ENCODE measurements around the gene MEGF11. TPM values are rescaled to one million over a fixed set of nuclear protein-coding genes. Genes with fewer than 3 reads are reported as not detected.

MEGF11 gene
- total RNA-seq, 4 donors from 2014 or later, result 0.23 to 0.33 TPM; not detected in 2

- Histone ChIP-seq H3K36me3 (no peaks in the 10 kb centered on the region), H3K9me3 (no peaks in the 10 kb centered on the region), H3K27ac (replicated peaks in 1 of 4) (no peak overlapping the region), H3K27me3 (peaks cover 0 to 40% (median 0%) of the 10 kb centered on the region in 4 donors), H3K4me3 (no peak overlapping the region), H3K4me1 (no peaks in the 10 kb centered on the region)
- WGBS, result 74% methylated on average over 10 of the region's 13 CpGs
- no peak for DNase-seq (ENCODE audit: extremely low spot score)
- intact Hi-C loops (cut with DNase I), result no loop called here
- TF ChIP-seq CTCF (IDR thresholded peaks at IDR 0.05), result no peak
- no peak for TF ChIP-seq EP300 (IDR thresholded peaks at IDR 0.05)
- TF ChIP-seq POLR2A (IDR thresholded peaks at IDR 0.05; ENCODE audit: low read depth), result no peak
- no peak for TF ChIP-seq POLR2AphosphoS5 (IDR thresholded peaks at IDR 0.05)
Measured at GRCh38 chr15:66171841-66172240, 81.7 kb downstream of the MEGF11 start.

GRCh38 chr15:66170716-66171115 is 82.8 kb downstream of the MEGF11 start:
- 70% methylated on average over 5 of the region's 5 CpGs for WGBS
- Histone ChIP-seq H3K36me3 (no peaks in the 10 kb centered on the region), H3K27ac (replicated peaks in 1 of 4) (no peak overlapping the region), H3K27me3 (peaks cover 0 to 40% (median 0%) of the 10 kb centered on the region in 4 donors), H3K4me1 (no peaks in the 10 kb centered on the region), H3K9me3 (no peaks in the 10 kb centered on the region), H3K4me3 (no peak overlapping the region)
- TF ChIP-seq EP300 (IDR thresholded peaks at IDR 0.05) (no peak), POLR2A (IDR thresholded peaks at IDR 0.05; ENCODE audit: low read depth) (no peak), CTCF (IDR thresholded peaks at IDR 0.05) (no peak), POLR2AphosphoS5 (IDR thresholded peaks at IDR 0.05) (no peak)
- DNase-seq (ENCODE audit: extremely low spot score), result no peak
- intact Hi-C loops (cut with DNase I), result no loop called here

DNA sequence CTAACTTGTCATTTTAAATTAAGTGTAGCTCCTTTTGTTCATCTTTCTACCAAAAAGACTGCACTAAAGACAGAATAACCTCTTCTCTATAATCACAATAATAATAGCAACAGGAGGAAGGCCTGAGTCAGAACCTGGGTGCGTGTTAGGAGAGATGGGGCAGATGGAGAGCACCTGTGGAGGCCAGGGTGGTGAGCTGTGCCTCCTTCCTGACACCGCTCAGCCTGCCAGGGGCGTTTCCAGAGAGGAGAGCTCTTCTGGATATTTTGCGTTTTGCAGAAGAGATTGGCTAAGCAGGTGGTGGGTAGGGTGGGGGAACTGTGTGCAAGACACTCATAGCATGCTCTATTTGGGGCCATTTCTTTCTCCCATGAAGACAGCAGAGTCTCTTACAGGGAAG is 83.5 kb downstream of the MEGF11 start:
- TF ChIP-seq POLR2A (IDR thresholded peaks at IDR 0.05; ENCODE audit: low read depth) (no peak), CTCF (IDR thresholded peaks at IDR 0.05) (no peak), POLR2AphosphoS5 (IDR thresholded peaks at IDR 0.05) (no peak), EP300 (IDR thresholded peaks at IDR 0.05) (no peak)

DNA sequence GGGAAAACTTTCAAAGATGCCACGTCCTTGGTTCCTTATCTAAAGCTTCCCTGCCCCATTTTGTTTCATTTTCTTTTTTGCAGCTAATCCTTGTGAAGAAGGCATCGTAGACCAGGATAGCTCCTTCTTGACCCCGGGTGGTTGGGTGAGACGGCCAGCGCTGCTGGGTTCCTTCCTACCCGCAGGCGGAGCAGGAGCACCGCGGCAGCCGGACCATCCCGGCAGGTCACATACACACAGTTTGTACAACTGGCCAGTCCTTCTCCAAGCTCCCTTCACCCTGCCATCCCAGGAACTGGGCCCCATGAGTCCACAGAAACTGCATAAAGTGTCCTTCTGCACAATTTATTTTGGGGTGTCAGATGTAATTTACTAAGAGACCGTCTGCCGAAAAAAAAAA is 83.9 kb downstream of the MEGF11 start:
- Histone ChIP-seq H3K27me3 (peaks cover 0 to 40% (median 0%) of the 10 kb centered on the region in 4 donors), H3K4me1 (no peaks in the 10 kb centered on the region), H3K27ac (replicated peaks in 1 of 4) (no peak overlapping the region), H3K9me3 (no peaks in the 10 kb centered on the region), H3K4me3 (no peak overlapping the region), H3K36me3 (no peaks in the 10 kb centered on the region)
- WGBS, result 86% methylated on average over 13 of the region's 13 CpGs
- no peak for DNase-seq (ENCODE audit: extremely low spot score)
- intact Hi-C loops (cut with DNase I), result no loop called here
- TF ChIP-seq EP300 (IDR thresholded peaks at IDR 0.05) (no peak), CTCF (IDR thresholded peaks at IDR 0.05) (no peak), POLR2AphosphoS5 (IDR thresholded peaks at IDR 0.05) (no peak), POLR2A (IDR thresholded peaks at IDR 0.05; ENCODE audit: low read depth) (no peak)

More for the DNA sequence above, 83.5 kb downstream of the MEGF11 start:
- Histone ChIP-seq H3K27me3 (peaks cover 0 to 40% (median 0%) of the 10 kb centered on the region in 4 donors), H3K9me3 (no peaks in the 10 kb centered on the region), H3K36me3 (no peaks in the 10 kb centered on the region), H3K4me3 (no peak overlapping the region), H3K4me1 (no peaks in the 10 kb centered on the region), H3K27ac (replicated peaks in 1 of 4) (no peak overlapping the region)
- no peak for DNase-seq (ENCODE audit: extremely low spot score)
- WGBS, result 84% methylated on average over 4 of the region's 4 CpGs
- intact Hi-C loops (cut with DNase I), result no loop called here

DNA sequence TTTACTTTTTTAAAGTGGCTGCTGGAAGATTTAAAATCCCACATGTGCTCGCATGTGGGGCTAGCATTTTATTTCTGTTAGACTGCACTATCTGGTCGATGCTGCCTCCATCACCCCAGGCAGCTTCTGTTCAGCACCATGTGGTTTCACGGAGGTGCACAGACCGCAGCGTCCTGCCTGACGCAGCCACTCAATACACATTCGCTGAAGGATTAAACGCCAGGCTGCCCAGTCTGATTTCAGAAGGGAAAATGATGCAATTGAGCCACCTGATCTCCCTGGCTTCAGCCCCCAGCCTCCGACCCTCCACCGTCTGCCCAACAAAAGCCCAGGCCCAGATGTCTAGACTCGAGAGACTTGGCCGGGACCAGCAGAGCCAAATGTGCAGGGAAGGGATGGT is 84.5 kb downstream of the MEGF11 start:
- 73% methylated on average over 11 of the region's 12 CpGs for WGBS
- DNase-seq (ENCODE audit: extremely low spot score), result no peak

More for the DNA sequence above, 84.5 kb downstream of the MEGF11 start:
- Histone ChIP-seq H3K9me3 (no peaks in the 10 kb centered on the region), H3K4me1 (no peaks in the 10 kb centered on the region), H3K27me3 (peaks cover 0 to 36% (median 0%) of the 10 kb centered on the region in 4 donors), H3K27ac (replicated peaks in 1 of 4) (no peak overlapping the region), H3K36me3 (no peaks in the 10 kb centered on the region), H3K4me3 (no peak overlapping the region)
- intact Hi-C loops (cut with DNase I), result no loop called here
- no peak for TF ChIP-seq POLR2A (IDR thresholded peaks at IDR 0.05; ENCODE audit: low read depth)
- TF ChIP-seq EP300 (IDR thresholded peaks at IDR 0.05), result no peak
- no peak for TF ChIP-seq POLR2AphosphoS5 (IDR thresholded peaks at IDR 0.05)
- no peak for TF ChIP-seq CTCF (IDR thresholded peaks at IDR 0.05)
